ENCODE data around the gene SSBP3.
A peak's percentile ranks its signal among the peaks of the same experiment; 100 is the strongest.

Gene SSBP3

GRCh38 chr1:54384918-54385726 lies 21.1 kb downstream of the SSBP3 start:
- peaks cover 10 to 19% of the 10 kb centered on the region in 2 donors for H3K4me1 ChIP-seq (ENCODE audit: control insufficient read depth in 2 of 2, insufficient read depth in 2 of 2, low read length in 2 of 2)
- no peaks in the 10 kb centered on the region for H3K9me3 ChIP-seq (ENCODE audit: control insufficient read depth in 2 of 2, low read length in 2 of 2)
- no peaks in the 10 kb centered on the region for H3K27me3 ChIP-seq (ENCODE audit: control insufficient read depth in 2 of 2, insufficient read depth in 2 of 2, low read length in 2 of 2)
- H3K4me3 ChIP-seq (ENCODE audit: low read length in 2 of 2), result no peak overlapping the region
- peak overlapping the region; percentile 69 to 70 for H3K27ac ChIP-seq (ENCODE audit: low read depth in 2 of 2, low read length in 2 of 2)
- peaks cover 2 to 21% of the 10 kb centered on the region in 2 donors for H3K36me3 ChIP-seq (ENCODE audit: control insufficient read depth in 2 of 2, insufficient read depth in 2 of 2, low read length in 2 of 2)
- H3K9ac ChIP-seq (ENCODE audit: low read depth in 1 of 2, low read length in 2 of 2), result peak overlapping the region in 1 of 2 donors; percentile 40

- Histone ChIP-seq H3K9ac (ENCODE audit: low read depth in 1 of 2, low read length in 2 of 2) (no peak overlapping the region), H3K4me3 (ENCODE audit: low read length in 2 of 2) (no peak overlapping the region), H3K4me1 (ENCODE audit: control insufficient read depth in 2 of 2, insufficient read depth in 2 of 2, low read length in 2 of 2) (peaks cover 10 to 21% of the 10 kb centered on the region in 2 donors), H3K36me3 (ENCODE audit: control insufficient read depth in 2 of 2, insufficient read depth in 2 of 2, low read length in 2 of 2) (peaks cover 8 to 21% of the 10 kb centered on the region in 2 donors), H3K27ac (ENCODE audit: low read depth in 2 of 2, low read length in 2 of 2) (peak overlapping the region; percentile 69 to 70), H3K27me3 (ENCODE audit: control insufficient read depth in 2 of 2, insufficient read depth in 2 of 2, low read length in 2 of 2) (no peaks in the 10 kb centered on the region), H3K9me3 (ENCODE audit: control insufficient read depth in 2 of 2, low read length in 2 of 2) (no peaks in the 10 kb centered on the region)
Measured at GRCh38 chr1:54384471-54384870, 21.7 kb downstream of the SSBP3 start.

GRCh38 chr1:54381524-54381923 lies 24.7 kb downstream of the SSBP3 start:
- H3K27ac ChIP-seq (ENCODE audit: low read depth in 2 of 2, low read length in 2 of 2), result no peak overlapping the region
- H3K27me3 ChIP-seq (ENCODE audit: control insufficient read depth in 2 of 2, insufficient read depth in 2 of 2, low read length in 2 of 2), result no peaks in the 10 kb centered on the region
- no peaks in the 10 kb centered on the region for H3K9me3 ChIP-seq (ENCODE audit: control insufficient read depth in 2 of 2, low read length in 2 of 2)
- H3K4me1 ChIP-seq (ENCODE audit: control insufficient read depth in 2 of 2, insufficient read depth in 2 of 2, low read length in 2 of 2), result peaks cover 10 to 30% of the 10 kb centered on the region in 2 donors
- H3K9ac ChIP-seq (ENCODE audit: low read depth in 1 of 2, low read length in 2 of 2), result no peak overlapping the region
- no peak overlapping the region for H3K4me3 ChIP-seq (ENCODE audit: low read length in 2 of 2)
- H3K36me3 ChIP-seq (ENCODE audit: control insufficient read depth in 2 of 2, insufficient read depth in 2 of 2, low read length in 2 of 2), result peaks cover 10 to 11% of the 10 kb centered on the region in 2 donors

GRCh38 chr1:54380290-54380882 lies 25.8 kb downstream of the SSBP3 start:
- no peak overlapping the region for H3K4me3 ChIP-seq (ENCODE audit: low read length in 2 of 2)
- no peaks in the 10 kb centered on the region for H3K27me3 ChIP-seq (ENCODE audit: control insufficient read depth in 2 of 2, insufficient read depth in 2 of 2, low read length in 2 of 2)
- H3K36me3 ChIP-seq (ENCODE audit: control insufficient read depth in 2 of 2, insufficient read depth in 2 of 2, low read length in 2 of 2), result peaks cover 6 to 10% of the 10 kb centered on the region in 2 donors
- peaks cover 8 to 29% of the 10 kb centered on the region in 2 donors for H3K4me1 ChIP-seq (ENCODE audit: control insufficient read depth in 2 of 2, insufficient read depth in 2 of 2, low read length in 2 of 2)
- no peak overlapping the region for H3K27ac ChIP-seq (ENCODE audit: low read depth in 2 of 2, low read length in 2 of 2)
- H3K9ac ChIP-seq (ENCODE audit: low read depth in 1 of 2, low read length in 2 of 2), result no peak overlapping the region
- H3K9me3 ChIP-seq (ENCODE audit: control insufficient read depth in 2 of 2, low read length in 2 of 2), result no peaks in the 10 kb centered on the region

GRCh38 chr1:54379555-54380289 lies 26.5 kb downstream of the SSBP3 start:
- no peak overlapping the region for H3K9ac ChIP-seq (ENCODE audit: low read depth in 1 of 2, low read length in 2 of 2)
- no peaks in the 10 kb centered on the region for H3K27me3 ChIP-seq (ENCODE audit: control insufficient read depth in 2 of 2, insufficient read depth in 2 of 2, low read length in 2 of 2)
- H3K4me1 ChIP-seq (ENCODE audit: control insufficient read depth in 2 of 2, insufficient read depth in 2 of 2, low read length in 2 of 2), result peaks cover 1 to 23% of the 10 kb centered on the region in 2 donors
- H3K9me3 ChIP-seq (ENCODE audit: control insufficient read depth in 2 of 2, low read length in 2 of 2), result no peaks in the 10 kb centered on the region
- H3K27ac ChIP-seq (ENCODE audit: low read depth in 2 of 2, low read length in 2 of 2), result no peak overlapping the region
- no peak overlapping the region for H3K4me3 ChIP-seq (ENCODE audit: low read length in 2 of 2)
- H3K36me3 ChIP-seq (ENCODE audit: control insufficient read depth in 2 of 2, insufficient read depth in 2 of 2, low read length in 2 of 2), result peaks cover 8 to 10% of the 10 kb centered on the region in 2 donors

- Histone ChIP-seq H3K36me3 (ENCODE audit: control insufficient read depth in 2 of 2, insufficient read depth in 2 of 2, low read length in 2 of 2) (peaks cover 6 to 10% of the 10 kb centered on the region in 2 donors), H3K4me1 (ENCODE audit: control insufficient read depth in 2 of 2, insufficient read depth in 2 of 2, low read length in 2 of 2) (peaks cover 0 to 18% of the 10 kb centered on the region in 2 donors), H3K27me3 (ENCODE audit: control insufficient read depth in 2 of 2, insufficient read depth in 2 of 2, low read length in 2 of 2) (no peaks in the 10 kb centered on the region), H3K9me3 (ENCODE audit: control insufficient read depth in 2 of 2, low read length in 2 of 2) (no peaks in the 10 kb centered on the region), H3K4me3 (ENCODE audit: low read length in 2 of 2) (no peak overlapping the region), H3K27ac (ENCODE audit: low read depth in 2 of 2, low read length in 2 of 2) (no peak overlapping the region), H3K9ac (ENCODE audit: low read depth in 1 of 2, low read length in 2 of 2) (no peak overlapping the region)
Measured at GRCh38 chr1:54378874-54379554, 27.2 kb downstream of the SSBP3 start.

- peaks cover 6 to 10% of the 10 kb centered on the region in 2 donors for H3K36me3 ChIP-seq (ENCODE audit: control insufficient read depth in 2 of 2, insufficient read depth in 2 of 2, low read length in 2 of 2)
- H3K4me1 ChIP-seq (ENCODE audit: control insufficient read depth in 2 of 2, insufficient read depth in 2 of 2, low read length in 2 of 2), result peaks cover 0 to 15% of the 10 kb centered on the region in 2 donors
- no peaks in the 10 kb centered on the region for H3K9me3 ChIP-seq (ENCODE audit: control insufficient read depth in 2 of 2, low read length in 2 of 2)
- no peak overlapping the region for H3K9ac ChIP-seq (ENCODE audit: low read depth in 1 of 2, low read length in 2 of 2)
- H3K27me3 ChIP-seq (ENCODE audit: control insufficient read depth in 2 of 2, insufficient read depth in 2 of 2, low read length in 2 of 2), result no peaks in the 10 kb centered on the region
- no peak overlapping the region for H3K4me3 ChIP-seq (ENCODE audit: low read length in 2 of 2)
- no peak overlapping the region for H3K27ac ChIP-seq (ENCODE audit: low read depth in 2 of 2, low read length in 2 of 2)
Measured at GRCh38 chr1:54378157-54378873, 27.9 kb downstream of the SSBP3 start.

GRCh38 chr1:54377040-54377691 lies 29.0 kb downstream of the SSBP3 start:
- Histone ChIP-seq H3K4me1 (ENCODE audit: control insufficient read depth in 2 of 2, insufficient read depth in 2 of 2, low read length in 2 of 2) (peaks cover 4 to 24% of the 10 kb centered on the region in 2 donors), H3K9ac (ENCODE audit: low read depth in 1 of 2, low read length in 2 of 2) (no peak overlapping the region), H3K27ac (ENCODE audit: low read depth in 2 of 2, low read length in 2 of 2) (peak overlapping the region in 1 of 2 donors; percentile 34), H3K4me3 (ENCODE audit: low read length in 2 of 2) (no peak overlapping the region), H3K36me3 (ENCODE audit: control insufficient read depth in 2 of 2, insufficient read depth in 2 of 2, low read length in 2 of 2) (peaks cover 6 to 10% of the 10 kb centered on the region in 2 donors), H3K9me3 (ENCODE audit: control insufficient read depth in 2 of 2, low read length in 2 of 2) (no peaks in the 10 kb centered on the region), H3K27me3 (ENCODE audit: control insufficient read depth in 2 of 2, insufficient read depth in 2 of 2, low read length in 2 of 2) (no peaks in the 10 kb centered on the region)

GRCh38 chr1:54376430-54377039 lies 29.7 kb downstream of the SSBP3 start:
- no peak overlapping the region for H3K4me3 ChIP-seq (ENCODE audit: low read length in 2 of 2)
- H3K36me3 ChIP-seq (ENCODE audit: control insufficient read depth in 2 of 2, insufficient read depth in 2 of 2, low read length in 2 of 2), result peaks cover 6 to 10% of the 10 kb centered on the region in 2 donors
- H3K27ac ChIP-seq (ENCODE audit: low read depth in 2 of 2, low read length in 2 of 2), result peak overlapping the region in 1 of 2 donors; percentile 34
- H3K9ac ChIP-seq (ENCODE audit: low read depth in 1 of 2, low read length in 2 of 2), result no peak overlapping the region
- no peaks in the 10 kb centered on the region for H3K27me3 ChIP-seq (ENCODE audit: control insufficient read depth in 2 of 2, insufficient read depth in 2 of 2, low read length in 2 of 2)
- peaks cover 10 to 30% of the 10 kb centered on the region in 2 donors for H3K4me1 ChIP-seq (ENCODE audit: control insufficient read depth in 2 of 2, insufficient read depth in 2 of 2, low read length in 2 of 2)
- H3K9me3 ChIP-seq (ENCODE audit: control insufficient read depth in 2 of 2, low read length in 2 of 2), result no peaks in the 10 kb centered on the region
